Measurements from ENCODE around the gene MB21D2. TPM values are rescaled to one million over a fixed set of nuclear protein-coding genes. Genes with fewer than 3 reads are reported as not detected.

The MB21D2 gene
- total RNA-seq, 1 experiment from 2014 or later: 2.8 TPM

DNA sequence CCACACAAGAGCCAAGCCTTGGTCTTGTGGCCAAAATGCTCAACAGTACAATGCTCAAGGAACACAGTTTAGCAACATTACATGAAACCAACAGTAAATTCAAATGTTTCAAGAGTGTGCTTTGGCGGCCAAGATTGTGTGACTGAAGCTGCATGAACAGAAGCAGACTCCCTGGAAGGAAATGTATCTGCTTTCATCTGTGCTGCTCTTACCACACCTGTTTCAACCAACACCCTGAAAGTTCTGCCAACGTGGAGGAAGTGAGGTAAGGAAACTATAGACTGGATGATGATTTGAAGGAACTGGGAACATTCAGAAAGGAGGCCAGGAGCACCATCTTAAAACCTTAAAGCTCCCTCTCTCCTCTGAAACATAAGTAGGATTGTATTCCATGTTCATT, 55.7 kb downstream of the MB21D2 start:
- no peak overlapping the region for H3K9ac ChIP-seq (ENCODE audit: low read length)
- no peaks in the 10 kb centered on the region for H3K36me3 ChIP-seq (ENCODE audit: control insufficient read depth in 1 of 2, insufficient read depth in 2 of 2, low read length in 2 of 2)
- ChIA-PET POLR2A (no interaction called here), CTCF (no interaction called here), RAD21 (ENCODE audit: low non-redundant PET in 1 of 2, low total read pairs in 2 of 2, uncharacterized antibody in 2 of 2, unreplicated experiment in 2 of 2) (no interaction called here)
- intact Hi-C loops (cut with micrococcal nuclease): no loop called here
- no peaks in the 10 kb centered on the region for H3K9me3 ChIP-seq (ENCODE audit: control insufficient read depth in 1 of 2, insufficient read depth in 1 of 2, low read depth in 1 of 2, low read length in 2 of 2)
- DNase-seq (ENCODE audit: low read depth, low spot score): no peak
- no peaks in the 10 kb centered on the region for H3K9me2 ChIP-seq (ENCODE audit: insufficient read depth)
- no peak for TF ChIP-seq EGR1 (IDR thresholded peaks at IDR 0.05; ENCODE audit: low read depth)
- TF ChIP-seq YY1 (IDR thresholded peaks at IDR 0.05; ENCODE audit: extremely low read depth, insufficient replicate concordance, low read depth, low read length): no peak
- TF ChIP-seq ZNF274 (IDR thresholded peaks at IDR 0.05; ENCODE audit: low read depth, low read length): no peak
- TF ChIP-seq REST (IDR thresholded peaks at IDR 0.05; ENCODE audit: low read depth): no peak
- TF ChIP-seq RAD21 (IDR thresholded peaks at IDR 0.05; ENCODE audit: low read depth): no peak
- no peak for TF ChIP-seq POLR2AphosphoS5 (IDR thresholded peaks at IDR 0.05; ENCODE audit: low read depth, low read length)
- TF ChIP-seq CBX3 (IDR thresholded peaks at IDR 0.05; ENCODE audit: low read depth): no peak
- TF ChIP-seq ELF1 (IDR thresholded peaks at IDR 0.05; ENCODE audit: borderline replicate concordance, low read depth): no peak
- no peak for TF ChIP-seq FOSL1 (IDR thresholded peaks at IDR 0.05; ENCODE audit: low read depth)
- TF ChIP-seq ZFX (IDR thresholded peaks at IDR 0.05): no peak
- TF ChIP-seq CEBPB (IDR thresholded peaks at IDR 0.05; ENCODE audit: low read depth): no peak
- no peak for TF ChIP-seq JUND (IDR thresholded peaks at IDR 0.05)
- TF ChIP-seq SIN3A (IDR thresholded peaks at IDR 0.05; ENCODE audit: low read depth): no peak
- TF ChIP-seq, protein P1, sequence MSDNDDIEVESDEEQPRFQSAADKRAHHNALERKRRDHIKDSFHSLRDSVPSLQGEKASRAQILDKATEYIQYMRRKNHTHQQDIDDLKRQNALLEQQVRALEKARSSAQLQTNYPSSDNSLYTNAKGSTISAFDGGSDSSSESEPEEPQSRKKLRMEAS (IDR thresholded peaks at IDR 0.05): no peak
- no peak for TF ChIP-seq CTCF (IDR thresholded peaks at IDR 0.05 in 2 of 3, conservative IDR thresholded peaks at IDR 0.05 in 1 of 3; ENCODE audit: borderline replicate concordance in 1 of 3, insufficient read depth in 1 of 3, low read depth in 2 of 3, low read length in 2 of 3)
- TF ChIP-seq ZBTB33 (IDR thresholded peaks at IDR 0.05; ENCODE audit: extremely low read depth, insufficient replicate concordance, low read length): no peak
- TF ChIP-seq EZH2 (IDR thresholded peaks at IDR 0.05): no peak
- no peak overlapping the region for H2AFZ ChIP-seq (ENCODE audit: low read depth, low read length, poor library complexity, severe bottlenecking)
- no peaks in the 10 kb centered on the region for H3K79me2 ChIP-seq (ENCODE audit: insufficient read depth, low read length)
- H3K27ac ChIP-seq (ENCODE audit: low read depth, low read length): no peak overlapping the region
- no peaks in the 10 kb centered on the region for H4K20me1 ChIP-seq (ENCODE audit: insufficient read depth)
- H3K27me3 ChIP-seq (ENCODE audit: insufficient read depth, low read length): no peaks in the 10 kb centered on the region
- no peak overlapping the region for H3K4me2 ChIP-seq (ENCODE audit: low read length)
- no peak for ATAC-seq
- H3K4me1 ChIP-seq (ENCODE audit: control insufficient read depth in 1 of 2, insufficient read depth in 2 of 2, low read length in 2 of 2): no peaks in the 10 kb centered on the region
- no TSS peak for BruUV-seq (replicated peaks)
- no peak overlapping the region for H3K4me3 ChIP-seq (replicated peaks in 1 of 2; ENCODE audit: low read depth in 1 of 2, low read length in 2 of 2)

Measured in HCT116 (cell line).